ENCODE data around the gene METTL16. TPM values are rescaled to one million over a fixed set of nuclear protein-coding genes. Genes with fewer than 3 reads are reported as not detected.

METTL16 gene
- total and polyA plus RNA-seq, 9 of the 15 experiments (the other 6 are each of a cell fraction or from before 2014, with no cell fraction given): 12.1 to 30.5 (median 19.8) TPM

GRCh38 chr17:2406903-2407790, 104.5 kb downstream of the METTL16 start:
- H3K4me1 ChIP-seq (replicated peaks in 1 of 2; ENCODE audit: control insufficient read depth in 2 of 2, insufficient read depth in 2 of 2, low read length in 2 of 2): peaks cover 14 to 16% of the 10 kb centered on the region in 2 experiments
- WGBS (ENCODE audit: insufficient coverage, low coverage, missing lambda C conversion rate): 33% methylated on average over 14 of the region's 15 CpGs
- no peaks in the 10 kb centered on the region for H3K9me1 ChIP-seq (ENCODE audit: control insufficient read depth, insufficient read depth, low read length)
- CTCF ChIA-PET (ENCODE audit: low intra/inter-chr PET ratio): interaction anchor here (0.6 kb wide), 1 partner anchor 18 kb away, joined by 3 read pairs; no protein-coding TSS in a partner anchor
- H3K79me2 ChIP-seq (ENCODE audit: control insufficient read depth, insufficient read depth, low read length): no peaks in the 10 kb centered on the region
- H3K27me3 ChIP-seq (ENCODE audit: control insufficient read depth in 2 of 2, insufficient read depth in 2 of 2, low read length in 2 of 2): no peaks in the 10 kb centered on the region
- no peaks in the 10 kb centered on the region for H3K9me3 ChIP-seq (replicated peaks; ENCODE audit: control insufficient read depth, insufficient read depth, low read depth, low read length)
- in situ Hi-C loops (cut with MboI) (no loop called here), intact Hi-C loops (cut with micrococcal nuclease) (no loop called here)
- H2AFZ ChIP-seq (ENCODE audit: low read depth, low read length): no peak overlapping the region
- ATAC-seq (peak; percentile 59), DNase-seq (ENCODE audit: extremely low read depth in 1 of 4, low spot score in 3 of 4) (peak in 1 of 4 experiments; percentile 56), FAIRE-seq (peak; percentile 15)
- H3K9ac ChIP-seq (ENCODE audit: insufficient read depth in 1 of 2, low read depth in 2 of 2, low read length in 2 of 2): peak overlapping the region in 1 of 2 experiments; percentile 80; a peak in 2 of 4 replicates
- POLR2A ChIA-PET: interaction anchor here (0.8 to 2.0 kb wide), 4 partner anchors 8 to 15 kb away, joined by 3 to 9 read pairs (median 4); no protein-coding TSS in a partner anchor
- H3K4me3 ChIP-seq: no peak overlapping the region
- peak overlapping the region; percentile 32 for H3K4me2 ChIP-seq (ENCODE audit: insufficient read depth, low read length)
- H4K20me1 ChIP-seq (replicated peaks; ENCODE audit: control insufficient read depth, insufficient read depth, low read length): no peaks in the 10 kb centered on the region
- peaks cover 4% of the 10 kb centered on the region; the same call in 1 of the 3 replicates for H3K36me3 ChIP-seq (ENCODE audit: control insufficient read depth, insufficient read depth, low read length)
- no TSS peak for BruUV-seq (replicated peaks)
- peak overlapping the region; percentile 39; the same call in 1 of the 3 replicates for H3K27ac ChIP-seq (ENCODE audit: extremely low read depth, low read depth, low read length)
- TF ChIP-seq PKNOX1 (IDR thresholded peaks at IDR 0.05): peak; percentile 72
- TF ChIP-seq, protein P1, sequence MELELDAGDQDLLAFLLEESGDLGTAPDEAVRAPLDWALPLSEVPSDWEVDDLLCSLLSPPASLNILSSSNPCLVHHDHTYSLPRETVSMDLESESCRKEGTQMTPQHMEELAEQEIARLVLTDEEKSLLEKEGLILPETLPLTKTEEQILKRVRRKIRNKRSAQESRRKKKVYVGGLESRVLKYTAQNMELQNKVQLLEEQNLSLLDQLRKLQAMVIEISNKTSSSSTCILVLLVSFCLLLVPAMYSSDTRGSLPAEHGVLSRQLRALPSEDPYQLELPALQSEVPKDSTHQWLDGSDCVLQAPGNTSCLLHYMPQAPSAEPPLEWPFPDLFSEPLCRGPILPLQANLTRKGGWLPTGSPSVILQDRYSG (tag; conservative IDR thresholded peaks at IDR 0.05; ENCODE audit: low read depth): no peak
- no peak for TF ChIP-seq NR2C2 (CRISPR knock-in tag; IDR thresholded peaks at IDR 0.05)
- peak; percentile 18; the same call in 1 of the 2 replicates for TF ChIP-seq NR2C2 (tag; IDR thresholded peaks at IDR 0.05)
- TF ChIP-seq, protein P2, sequence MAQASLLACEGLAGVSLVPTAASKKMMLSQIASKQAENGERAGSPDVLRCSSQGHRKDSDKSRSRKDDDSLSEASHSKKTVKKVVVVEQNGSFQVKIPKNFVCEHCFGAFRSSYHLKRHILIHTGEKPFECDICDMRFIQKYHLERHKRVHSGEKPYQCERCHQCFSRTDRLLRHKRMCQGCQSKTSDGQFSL (CRISPR knock-in tag; IDR thresholded peaks at IDR 0.05): no peak
- TF ChIP-seq, protein P2 (tag; IDR thresholded peaks at IDR 0.05): no peak
- no peak for TF ChIP-seq THRB (CRISPR knock-in tag; conservative IDR thresholded peaks at IDR 0.05)
- TF ChIP-seq, protein P3, sequence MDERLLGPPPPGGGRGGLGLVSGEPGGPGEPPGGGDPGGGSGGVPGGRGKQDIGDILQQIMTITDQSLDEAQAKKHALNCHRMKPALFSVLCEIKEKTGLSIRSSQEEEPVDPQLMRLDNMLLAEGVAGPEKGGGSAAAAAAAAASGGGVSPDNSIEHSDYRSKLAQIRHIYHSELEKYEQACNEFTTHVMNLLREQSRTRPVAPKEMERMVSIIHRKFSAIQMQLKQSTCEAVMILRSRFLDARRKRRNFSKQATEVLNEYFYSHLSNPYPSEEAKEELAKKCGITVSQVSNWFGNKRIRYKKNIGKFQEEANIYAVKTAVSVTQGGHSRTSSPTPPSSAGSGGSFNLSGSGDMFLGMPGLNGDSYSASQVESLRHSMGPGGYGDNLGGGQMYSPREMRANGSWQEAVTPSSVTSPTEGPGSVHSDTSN (CRISPR knock-in tag; IDR thresholded peaks at IDR 0.05; ENCODE audit: low read depth): no peak
- TF ChIP-seq, protein P3 (tag; conservative IDR thresholded peaks at IDR 0.05; ENCODE audit: low read depth): peak; percentile 57
- peak; percentile 77 for TF ChIP-seq SNIP1 (IDR thresholded peaks at IDR 0.05; ENCODE audit: low read depth)
- 0 out of 2 replicates have a peak, but pooled peaks have one; percentile 9 for TF ChIP-seq EGR1 (conservative IDR thresholded peaks at IDR 0.05)
- TF ChIP-seq MEIS2 (IDR thresholded peaks at IDR 0.05; ENCODE audit: partially characterized antibody): peak; percentile 22
- TF ChIP-seq NFATC3 (IDR thresholded peaks at IDR 0.05): peak; percentile 95
- TF ChIP-seq STAT5B (CRISPR knock-in tag; IDR thresholded peaks at IDR 0.05): no peak

All from K562 (cell line).